Peyer's patch (tissue), 4 donors: ENCODE data around the gene ARHGAP22. TPM values are rescaled to one million over a fixed set of nuclear protein-coding genes. Genes with fewer than 3 reads are reported as not detected.

ENCODE experiments used
- DNase-seq, 3 donors: peaks; one replicate each; pipeline ENCODE4 v3.0.0-alpha.2; 2017 to 2019
- H3K27ac ChIP-seq, 4 donors: fragments of 200-600 bp; sonication (generic); one replicate each; pipeline ENCODE4 v1.5.1; 2016 to 2019
- H3K27me3 ChIP-seq, 2 donors: fragments of 200-600 bp; sonication (generic); one replicate each; pipeline ENCODE4 v1.5.1; 2019
- H3K36me3 ChIP-seq, 3 donors: fragments of 200-600 bp; sonication (generic); one replicate each; pipeline ENCODE4 v1.5.1; 2016 to 2019
- H3K4me1 ChIP-seq, 4 donors: fragments of 200-600 bp; sonication (generic); one replicate each; pipeline ENCODE4 v1.5.1; 2016 to 2019
- H3K4me3 ChIP-seq, 4 donors: fragments of 200-600 bp; sonication (generic); 1 replicate in 3 of 4; 2 replicates in 1 of 4; pipeline ENCODE4 v1.5.1; 2016 to 2019; ENCODE audit warnings: mild to moderate bottlenecking in 1 of 4
- H3K9me3 ChIP-seq, 4 donors: fragments of 200-600 bp; sonication (generic); one replicate each; pipeline ENCODE4 v1.5.1; 2016 to 2019; ENCODE audit warnings: mild to moderate bottlenecking in 1 of 4
- CTCF ChIP-seq, 6 experiments: fragments of 450-650 bp in 4 of 6; fragments of 200-600 bp in 2 of 6; sonication (generic) in 1 of 6; IDR thresholded peaks; one replicate each; pipeline ENCODE4 v1.5.1; 2017 to 2019; ENCODE audit warnings: antibody characterized with exemption in 6 of 6, mild to moderate bottlenecking in 3 of 6, moderate library complexity in 1 of 6
- POLR2A ChIP-seq, 2 donors: fragments of 450-650 bp; IDR thresholded peaks; one replicate each; pipeline ENCODE4 v1.5.1; 2017; ENCODE audit warnings: antibody characterized with exemption in 2 of 2, mild to moderate bottlenecking in 2 of 2, moderate library complexity in 2 of 2
- total RNA-seq, 4 donors: library from RNA; depleted of rRNA; stranded (reverse); fragments of >200 nt; gene quantifications; one replicate each; pipeline ENCODE4 v1.1.0, GENCODE V29; 2016

The ARHGAP22 gene
- total RNA-seq, 4 donors from 2014 or later: 1.9 to 10.7 (median 8.3) TPM; not detected in 1

GRCh38 chr10:48554656-48555055 is 50.2 kb downstream of the ARHGAP22 start:
- Histone ChIP-seq H3K9me3 (no peaks in the 10 kb centered on the region), H3K4me1 (no peaks in the 10 kb centered on the region), H3K36me3 (no peaks in the 10 kb centered on the region), H3K27me3 (no peaks in the 10 kb centered on the region), H3K4me3 (no peak overlapping the region), H3K27ac (no peak overlapping the region)
- no peak for TF ChIP-seq CTCF (IDR thresholded peaks at IDR 0.05)
- no peak for DNase-seq

GRCh38 chr10:48554246-48554645 is 50.6 kb downstream of the ARHGAP22 start:
- H3K27ac ChIP-seq: no peak overlapping the region
- H3K27me3 ChIP-seq: no peaks in the 10 kb centered on the region
- no peak overlapping the region for H3K4me3 ChIP-seq
- H3K9me3 ChIP-seq: no peaks in the 10 kb centered on the region
- no peaks in the 10 kb centered on the region for H3K36me3 ChIP-seq
- TF ChIP-seq CTCF (IDR thresholded peaks at IDR 0.05): no peak
- TF ChIP-seq POLR2A (IDR thresholded peaks at IDR 0.05): no peak
- H3K4me1 ChIP-seq: no peaks in the 10 kb centered on the region
- no peak for DNase-seq

- DNase-seq: no peak
- H3K4me1 ChIP-seq: no peaks in the 10 kb centered on the region
- H3K27ac ChIP-seq: no peak overlapping the region
- H3K36me3 ChIP-seq: no peaks in the 10 kb centered on the region
- H3K27me3 ChIP-seq: no peaks in the 10 kb centered on the region
- TF ChIP-seq POLR2A (IDR thresholded peaks at IDR 0.05) (no peak), CTCF (IDR thresholded peaks at IDR 0.05) (no peak)
- no peak overlapping the region for H3K4me3 ChIP-seq
- H3K9me3 ChIP-seq: no peaks in the 10 kb centered on the region
Observed at GRCh38 chr10:48552946-48553564, 51.8 kb downstream of the ARHGAP22 start.

- peak in 2 of 3 donors; percentile 30 to 57 for DNase-seq
- H3K36me3 ChIP-seq: no peaks in the 10 kb centered on the region
- TF ChIP-seq POLR2A (IDR thresholded peaks at IDR 0.05) (no peak), CTCF (IDR thresholded peaks at IDR 0.05) (peak in 5 of 6 experiments; percentile 46 to 68 (median 56))
- no peaks in the 10 kb centered on the region for H3K27me3 ChIP-seq
- no peaks in the 10 kb centered on the region for H3K4me1 ChIP-seq
- H3K9me3 ChIP-seq: no peaks in the 10 kb centered on the region
- H3K4me3 ChIP-seq: no peak overlapping the region
- H3K27ac ChIP-seq: no peak overlapping the region
Observed at GRCh38 chr10:48551861-48552591, 52.8 kb downstream of the ARHGAP22 start.

GRCh38 chr10:48550977-48551376 is 53.9 kb downstream of the ARHGAP22 start:
- no peak for DNase-seq
- TF ChIP-seq POLR2A (IDR thresholded peaks at IDR 0.05): no peak
- no peak for TF ChIP-seq CTCF (IDR thresholded peaks at IDR 0.05)
- Histone ChIP-seq H3K27ac (no peak overlapping the region), H3K27me3 (no peaks in the 10 kb centered on the region), H3K4me3 (no peak overlapping the region), H3K4me1 (no peaks in the 10 kb centered on the region), H3K36me3 (no peaks in the 10 kb centered on the region), H3K9me3 (no peaks in the 10 kb centered on the region)
